Measurements from ENCODE around the gene CAMSAP1.

CAMSAP1 gene

DNA sequence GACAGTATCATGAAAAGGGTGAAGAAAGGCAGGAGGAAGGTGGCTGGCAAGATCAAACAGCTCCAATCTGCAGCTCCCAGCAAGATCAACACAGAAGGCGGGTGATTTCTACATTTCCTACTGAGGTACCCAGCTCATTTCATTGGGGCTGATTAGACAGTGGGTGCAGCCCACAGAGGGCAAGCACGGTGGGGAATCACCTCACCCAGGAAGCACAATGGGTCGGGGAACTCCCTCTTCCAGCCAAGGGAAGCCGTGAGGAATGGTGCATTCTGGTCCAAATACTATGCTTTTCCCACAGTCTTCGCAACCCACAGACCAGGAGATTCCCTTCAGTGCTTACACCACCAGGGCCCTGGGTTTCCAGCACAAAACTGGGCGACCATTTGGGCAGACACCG lies 66.8 kb downstream of the CAMSAP1 start:
- Histone ChIP-seq H3K4me2 (ENCODE audit: insufficient read depth, low read length) (no peak overlapping the region), H3K79me2 (ENCODE audit: insufficient read depth, low read length) (peaks cover 22% of the 10 kb centered on the region), H2AFZ (ENCODE audit: low read depth, low read length) (no peak overlapping the region), H3K4me3 (ENCODE audit: low read depth in 1 of 2, low read length in 2 of 2) (no peak overlapping the region), H3K27me3 (ENCODE audit: insufficient read depth, low read length, poor library complexity) (no peaks in the 10 kb centered on the region), H3K9me3 (ENCODE audit: insufficient read depth, low read length, severe bottlenecking) (no peaks in the 10 kb centered on the region), H4K20me1 (ENCODE audit: insufficient read depth, low read length) (peaks cover 42% of the 10 kb centered on the region), H3K4me1 (ENCODE audit: insufficient read depth, low read length) (no peaks in the 10 kb centered on the region), H3K9ac (ENCODE audit: low read depth, low read length) (no peak overlapping the region), H3K36me3 (ENCODE audit: insufficient read depth, low read length) (peaks cover 19% of the 10 kb centered on the region), H3K27ac (ENCODE audit: low read length) (no peak overlapping the region)
- no peak for DNase-seq
- TF ChIP-seq EZH2 (IDR thresholded peaks at IDR 0.05; ENCODE audit: borderline replicate concordance, low read depth, low read length, severe bottlenecking): no peak
- TF ChIP-seq, protein P1, sequence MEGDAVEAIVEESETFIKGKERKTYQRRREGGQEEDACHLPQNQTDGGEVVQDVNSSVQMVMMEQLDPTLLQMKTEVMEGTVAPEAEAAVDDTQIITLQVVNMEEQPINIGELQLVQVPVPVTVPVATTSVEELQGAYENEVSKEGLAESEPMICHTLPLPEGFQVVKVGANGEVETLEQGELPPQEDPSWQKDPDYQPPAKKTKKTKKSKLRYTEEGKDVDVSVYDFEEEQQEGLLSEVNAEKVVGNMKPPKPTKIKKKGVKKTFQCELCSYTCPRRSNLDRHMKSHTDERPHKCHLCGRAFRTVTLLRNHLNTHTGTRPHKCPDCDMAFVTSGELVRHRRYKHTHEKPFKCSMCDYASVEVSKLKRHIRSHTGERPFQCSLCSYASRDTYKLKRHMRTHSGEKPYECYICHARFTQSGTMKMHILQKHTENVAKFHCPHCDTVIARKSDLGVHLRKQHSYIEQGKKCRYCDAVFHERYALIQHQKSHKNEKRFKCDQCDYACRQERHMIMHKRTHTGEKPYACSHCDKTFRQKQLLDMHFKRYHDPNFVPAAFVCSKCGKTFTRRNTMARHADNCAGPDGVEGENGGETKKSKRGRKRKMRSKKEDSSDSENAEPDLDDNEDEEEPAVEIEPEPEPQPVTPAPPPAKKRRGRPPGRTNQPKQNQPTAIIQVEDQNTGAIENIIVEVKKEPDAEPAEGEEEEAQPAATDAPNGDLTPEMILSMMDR (IDR thresholded peaks at IDR 0.05; ENCODE audit: borderline replicate concordance, extremely low read depth, low read length, poor library complexity, severe bottlenecking): no peak
- no peak for ATAC-seq (ENCODE audit: insufficient read depth, low read depth)

DNA sequence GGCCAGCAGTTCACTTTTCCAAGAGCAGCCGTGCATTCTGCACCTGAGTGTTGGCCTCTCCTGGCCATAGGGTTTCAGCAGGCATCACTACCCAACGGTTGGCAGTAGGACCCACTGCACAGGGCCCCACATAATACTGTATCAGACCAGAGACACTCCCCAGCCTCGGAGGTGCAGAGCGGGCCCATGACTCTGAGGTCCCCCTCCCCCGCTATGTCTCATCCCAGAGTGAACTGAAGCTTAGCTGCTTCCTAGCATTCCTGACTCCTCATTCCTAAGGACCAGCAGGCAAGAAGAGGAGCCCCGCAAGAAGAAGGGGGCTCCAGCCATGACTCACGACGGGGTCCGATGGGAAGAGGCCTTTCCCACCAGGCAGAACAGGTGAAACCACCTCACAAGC lies 67.2 kb downstream of the CAMSAP1 start:
- peaks cover 23% of the 10 kb centered on the region for H3K79me2 ChIP-seq (ENCODE audit: insufficient read depth, low read length)
- no peak for DNase-seq
- no peak overlapping the region for H2AFZ ChIP-seq (ENCODE audit: low read depth, low read length)
- peaks cover 45% of the 10 kb centered on the region for H4K20me1 ChIP-seq (ENCODE audit: insufficient read depth, low read length)
- no peak for TF ChIP-seq EZH2 (IDR thresholded peaks at IDR 0.05; ENCODE audit: borderline replicate concordance, low read depth, low read length, severe bottlenecking)
- TF ChIP-seq, protein P1 (IDR thresholded peaks at IDR 0.05; ENCODE audit: borderline replicate concordance, extremely low read depth, low read length, poor library complexity, severe bottlenecking): no peak
- H3K27ac ChIP-seq (ENCODE audit: low read length): no peak overlapping the region
- no peak overlapping the region for H3K4me2 ChIP-seq (ENCODE audit: insufficient read depth, low read length)
- H3K9me3 ChIP-seq (ENCODE audit: insufficient read depth, low read length, severe bottlenecking): no peaks in the 10 kb centered on the region
- no peaks in the 10 kb centered on the region for H3K4me1 ChIP-seq (ENCODE audit: insufficient read depth, low read length)
- no peak for ATAC-seq (ENCODE audit: insufficient read depth, low read depth)
- H3K9ac ChIP-seq (ENCODE audit: low read depth, low read length): no peak overlapping the region
- H3K36me3 ChIP-seq (ENCODE audit: insufficient read depth, low read length): peaks cover 19% of the 10 kb centered on the region
- no peaks in the 10 kb centered on the region for H3K27me3 ChIP-seq (ENCODE audit: insufficient read depth, low read length, poor library complexity)
- H3K4me3 ChIP-seq (ENCODE audit: low read depth in 1 of 2, low read length in 2 of 2): no peak overlapping the region

DNA sequence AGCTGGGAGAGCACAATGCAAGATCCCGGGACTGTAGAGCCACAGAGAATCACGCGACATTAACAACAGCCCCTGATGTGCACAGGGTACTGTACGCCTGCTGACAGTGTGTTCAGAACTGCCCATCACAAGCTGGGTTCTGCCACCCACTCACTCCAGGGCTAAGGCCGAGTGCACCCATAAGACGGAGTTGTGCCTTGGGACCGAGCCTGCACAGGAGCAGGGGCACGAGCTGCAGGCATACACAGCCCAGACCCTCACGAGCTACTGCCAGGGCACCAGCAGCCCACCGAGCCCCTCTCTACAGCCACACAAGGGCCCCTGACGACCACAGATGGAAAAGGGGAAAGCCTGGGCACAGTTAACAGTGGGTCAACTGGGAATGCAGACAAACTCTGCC lies 67.8 kb downstream of the CAMSAP1 start:
- H3K4me2 ChIP-seq (ENCODE audit: insufficient read depth, low read length): no peak overlapping the region
- no peaks in the 10 kb centered on the region for H3K4me1 ChIP-seq (ENCODE audit: insufficient read depth, low read length)
- H3K9ac ChIP-seq (ENCODE audit: low read depth, low read length): no peak overlapping the region
- peaks cover 21% of the 10 kb centered on the region for H3K36me3 ChIP-seq (ENCODE audit: insufficient read depth, low read length)
- H3K79me2 ChIP-seq (ENCODE audit: insufficient read depth, low read length): peaks cover 27% of the 10 kb centered on the region
- peaks cover 51% of the 10 kb centered on the region for H4K20me1 ChIP-seq (ENCODE audit: insufficient read depth, low read length)
- H2AFZ ChIP-seq (ENCODE audit: low read depth, low read length): no peak overlapping the region
- ATAC-seq (ENCODE audit: insufficient read depth, low read depth) (no peak), DNase-seq (no peak)
- H3K4me3 ChIP-seq (ENCODE audit: low read depth in 1 of 2, low read length in 2 of 2): no peak overlapping the region
- H3K27me3 ChIP-seq (ENCODE audit: insufficient read depth, low read length, poor library complexity): no peaks in the 10 kb centered on the region
- TF ChIP-seq, protein P1 (IDR thresholded peaks at IDR 0.05; ENCODE audit: borderline replicate concordance, extremely low read depth, low read length, poor library complexity, severe bottlenecking): no peak
- no peak for TF ChIP-seq EZH2 (IDR thresholded peaks at IDR 0.05; ENCODE audit: borderline replicate concordance, low read depth, low read length, severe bottlenecking)
- H3K27ac ChIP-seq (ENCODE audit: low read length): no peak overlapping the region
- H3K9me3 ChIP-seq (ENCODE audit: insufficient read depth, low read length, severe bottlenecking): no peaks in the 10 kb centered on the region

DNA sequence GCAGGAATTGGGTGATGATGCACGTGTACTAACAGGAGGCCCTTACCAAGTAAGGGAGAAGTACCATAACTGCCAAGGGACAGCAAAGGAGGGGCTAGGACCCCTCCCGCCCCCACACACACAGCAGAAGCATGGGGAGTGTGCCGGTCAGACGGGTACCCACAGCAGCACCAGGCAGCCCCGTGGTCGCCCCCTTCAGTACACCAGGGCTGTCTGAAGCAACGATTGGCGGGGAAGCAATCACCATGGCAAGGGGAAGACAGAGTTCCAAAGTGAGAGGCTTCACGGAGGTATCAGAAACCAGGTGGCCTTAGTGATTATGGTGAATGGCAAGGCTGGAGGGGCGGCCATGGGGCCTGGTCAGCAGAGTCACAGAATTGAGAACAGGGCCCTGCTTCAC lies 72.2 kb downstream of the CAMSAP1 start:
- Histone ChIP-seq H3K9me3 (ENCODE audit: insufficient read depth, low read length, severe bottlenecking) (no peaks in the 10 kb centered on the region), H4K20me1 (ENCODE audit: insufficient read depth, low read length) (peaks cover 40% of the 10 kb centered on the region), H3K79me2 (ENCODE audit: insufficient read depth, low read length) (peaks cover 24% of the 10 kb centered on the region), H3K4me1 (ENCODE audit: insufficient read depth, low read length) (no peaks in the 10 kb centered on the region), H3K27me3 (ENCODE audit: insufficient read depth, low read length, poor library complexity) (no peaks in the 10 kb centered on the region), H3K9ac (ENCODE audit: low read depth, low read length) (no peak overlapping the region), H3K27ac (ENCODE audit: low read length) (no peak overlapping the region), H3K4me3 (ENCODE audit: low read depth in 1 of 2, low read length in 2 of 2) (no peak overlapping the region), H3K4me2 (ENCODE audit: insufficient read depth, low read length) (no peak overlapping the region), H2AFZ (ENCODE audit: low read depth, low read length) (no peak overlapping the region), H3K36me3 (ENCODE audit: insufficient read depth, low read length) (peaks cover 9% of the 10 kb centered on the region)
- no peak for ATAC-seq (ENCODE audit: insufficient read depth, low read depth)
- DNase-seq: no peak
- TF ChIP-seq EZH2 (IDR thresholded peaks at IDR 0.05; ENCODE audit: borderline replicate concordance, low read depth, low read length, severe bottlenecking): no peak
- TF ChIP-seq, protein P1 (IDR thresholded peaks at IDR 0.05; ENCODE audit: borderline replicate concordance, extremely low read depth, low read length, poor library complexity, severe bottlenecking): no peak
